ENCODE results near the gene ZNF343. TPM values are rescaled to one million over a fixed set of nuclear protein-coding genes. Genes with fewer than 3 reads are reported as not detected.

Gene ZNF343
- total and polyA plus RNA-seq, 2 of the 8 experiments (the other 6 are each of a cell fraction or from before 2014, with no cell fraction given), result 1.8 to 5.0 TPM

GRCh38 chr20:2458919-2459499 lies 49.7 kb downstream of the ZNF343 start:
- H3K27ac ChIP-seq (ENCODE audit: low read depth, low read length), result no peak overlapping the region
- no peak for FAIRE-seq
- H3K79me2 ChIP-seq (ENCODE audit: control insufficient read depth in 1 of 2, insufficient read depth in 2 of 2, low read length in 2 of 2), result peaks cover 0 to 3% of the 10 kb centered on the region in 2 experiments; a peak in 1 of 4 replicates
- H2BK120ac ChIP-seq (replicated peaks; ENCODE audit: low read depth, low read length), result no peak overlapping the region
- H3K9me3 ChIP-seq (ENCODE audit: insufficient read depth in 2 of 2, low read depth in 1 of 2, low read length in 1 of 2), result no peaks in the 10 kb centered on the region
- no peaks in the 10 kb centered on the region for H3K4me1 ChIP-seq (replicated peaks in 1 of 4; ENCODE audit: control insufficient read depth in 3 of 4, insufficient read depth in 4 of 4, low read length in 3 of 4)
- no peak overlapping the region for H2BK12ac ChIP-seq (ENCODE audit: low read depth, low read length)
- WGBS, 2 experiments (ENCODE audit: extremely low coverage in 1 of 2, insufficient coverage in 1 of 2, insufficient read length in 1 of 2, insufficient replicate concordance in 2 of 2, low coverage in 1 of 2, low lambda C conversion rate in 2 of 2, missing lambda C conversion rate in 1 of 2), result 89% methylated on average over 3 of the region's 3 CpGs; no CpG with 5 or more reads in 1 of the 2 experiments
- H3K36me3 ChIP-seq (ENCODE audit: control insufficient read depth in 2 of 4, insufficient read depth in 4 of 4, low read length in 3 of 4), result peaks cover 34 to 53% (median 43%) of the 10 kb centered on the region in 4 experiments
- no peak overlapping the region for H2BK15ac ChIP-seq (ENCODE audit: low read length)
- H3K4ac ChIP-seq (replicated peaks; ENCODE audit: insufficient read length, low read depth, low read length), result no peak overlapping the region
- no peak overlapping the region for H3K56ac ChIP-seq (replicated peaks; ENCODE audit: insufficient read length, low read depth, low read length)
- H2BK20ac ChIP-seq (ENCODE audit: low read length), result no peak overlapping the region
- no peak overlapping the region for H2AK5ac ChIP-seq (ENCODE audit: low read depth, low read length)
- no peak overlapping the region for H3K4me3 ChIP-seq (ENCODE audit: extremely low read depth in 1 of 4, insufficient read depth in 2 of 4, low read depth in 3 of 4, low read length in 4 of 4)
- POLR2A ChIA-PET (ENCODE audit: partially characterized antibody), result interaction anchor here (1.0 to 8.0 kb wide), 4 partner anchors 10 to 194 kb away, joined by 3 to 119 read pairs (median 4); partner anchors contain the start of genes NOP56 and SNRPB
- CTCF ChIA-PET (ENCODE audit: partially characterized antibody), result interaction anchor here (0.7 to 1.2 kb wide), 2 partner anchors 9 to 72 kb away, joined by 3 read pairs; no protein-coding TSS in a partner anchor
- H3K79me1 ChIP-seq (ENCODE audit: low read depth, low read length), result no peaks in the 10 kb centered on the region; the same call in 1 of the 2 replicates
- H3K14ac ChIP-seq (ENCODE audit: insufficient read length), result no peak overlapping the region
- H2BK5ac ChIP-seq (ENCODE audit: low read depth, low read length), result no peak overlapping the region
- no peak overlapping the region for H4K8ac ChIP-seq (ENCODE audit: extremely low read depth, insufficient read depth, low read length)
- H2AFZ ChIP-seq (ENCODE audit: low read length), result no peak overlapping the region
- H4K5ac ChIP-seq (ENCODE audit: insufficient read length, low read depth, low read length), result no peak overlapping the region
- TF ChIP-seq TBP (IDR thresholded peaks at IDR 0.05; ENCODE audit: low read depth, low read length), result no peak
- peak in 1 of 2 experiments; percentile 50; a peak in 1 of 3 replicates for TF ChIP-seq POLR2A (IDR thresholded peaks at IDR 0.05; ENCODE audit: control extremely low read depth in 1 of 2, low read depth in 2 of 2, low read length in 2 of 2)
- H4K20me1 ChIP-seq (replicated peaks in 1 of 2; ENCODE audit: control insufficient read depth in 1 of 2, insufficient read depth in 2 of 2, low read length in 2 of 2), result peaks cover 8 to 9% of the 10 kb centered on the region in 2 experiments
- H3K23me2 ChIP-seq (ENCODE audit: low read depth, low read length), result no peaks in the 10 kb centered on the region
- DNase-seq (ENCODE audit: low read depth in 1 of 2, low spot score in 2 of 2), result no peak
- no peak overlapping the region for H3K4me2 ChIP-seq (ENCODE audit: insufficient read depth in 1 of 2, low read depth in 2 of 2, low read length in 2 of 2)
- H3K27me3 ChIP-seq (replicated peaks in 1 of 4; ENCODE audit: control insufficient read depth in 3 of 4, extremely low read depth in 1 of 4, insufficient read depth in 3 of 4, low read length in 3 of 4), result no peaks in the 10 kb centered on the region
- no peak overlapping the region for H4K91ac ChIP-seq (replicated peaks; ENCODE audit: insufficient read length, low read length)
- H3K18ac ChIP-seq (ENCODE audit: extremely low read depth, low read length), result no peak overlapping the region
- no peak overlapping the region for H3K9ac ChIP-seq (replicated peaks in 1 of 4; ENCODE audit: extremely low read depth in 1 of 4, low read depth in 3 of 4, low read length in 3 of 4)
- no peak overlapping the region for H3K23ac ChIP-seq (ENCODE audit: insufficient read length)

All from H1 (cell line).